Ishikawa (cell line): Measurements from ENCODE around the gene ANKRD24.

Experiments
- CEBPB ChIP-seq: IDR thresholded peaks from 2 replicates; pipeline ENCODE4 v1.6.1; 2012
- CREB1 ChIP-seq: IDR thresholded peaks from 2 replicates; pipeline ENCODE4 v1.6.1; 2012; ENCODE audit warnings: low read depth
- EGR1 ChIP-seq: IDR thresholded peaks from 2 replicates; pipeline ENCODE4 v1.6.1; 2012
- EP300 ChIP-seq: IDR thresholded peaks from 2 replicates; pipeline ENCODE4 v1.6.1; 2012; ENCODE audit warnings: borderline replicate concordance
- FOXM1 ChIP-seq: IDR thresholded peaks from 2 replicates; pipeline ENCODE4 v1.6.1; 2012; ENCODE audit warnings: low read depth, borderline replicate concordance
- MAX ChIP-seq: IDR thresholded peaks from 2 replicates; pipeline ENCODE4 v1.6.1; 2012
- NFIC ChIP-seq: IDR thresholded peaks from 2 replicates; pipeline ENCODE4 v1.6.1; 2012
- RAD21 ChIP-seq: IDR thresholded peaks from 2 replicates; pipeline ENCODE4 v1.6.1; 2012; ENCODE audit warnings: low read depth
- REST ChIP-seq: IDR thresholded peaks from 2 replicates; pipeline ENCODE4 v1.6.1; 2012; ENCODE audit warnings: low read depth, mild to moderate bottlenecking
- TAF1 ChIP-seq: IDR thresholded peaks from 2 replicates; pipeline ENCODE4 v1.6.1; 2012; ENCODE audit warnings: low read depth, mild to moderate bottlenecking
- TCF12 ChIP-seq: IDR thresholded peaks from 2 replicates; pipeline ENCODE4 v1.6.1; 2012; ENCODE audit warnings: low read depth
- TEAD4 ChIP-seq: IDR thresholded peaks from 2 replicates; pipeline ENCODE4 v1.6.1; 2012
- YY1 ChIP-seq: IDR thresholded peaks from 2 replicates; pipeline ENCODE4 v1.6.1; 2012; ENCODE audit warnings: low read depth
- ZBTB7A ChIP-seq: IDR thresholded peaks from 2 replicates; pipeline ENCODE4 v1.6.1; 2012; ENCODE audit warnings: low read depth
- TF ChIP-seq, protein P1 (sequence below): IDR thresholded peaks from 2 replicates; pipeline ENCODE4 v1.6.1; 2012

The ANKRD24 gene

GRCh38 chr19:4171676-4172075 is 10.8 kb upstream of the ANKRD24 start:
- TF ChIP-seq TEAD4 (no peak), REST (peak; percentile 59), TCF12 (no peak), NFIC (no peak)

DNA sequence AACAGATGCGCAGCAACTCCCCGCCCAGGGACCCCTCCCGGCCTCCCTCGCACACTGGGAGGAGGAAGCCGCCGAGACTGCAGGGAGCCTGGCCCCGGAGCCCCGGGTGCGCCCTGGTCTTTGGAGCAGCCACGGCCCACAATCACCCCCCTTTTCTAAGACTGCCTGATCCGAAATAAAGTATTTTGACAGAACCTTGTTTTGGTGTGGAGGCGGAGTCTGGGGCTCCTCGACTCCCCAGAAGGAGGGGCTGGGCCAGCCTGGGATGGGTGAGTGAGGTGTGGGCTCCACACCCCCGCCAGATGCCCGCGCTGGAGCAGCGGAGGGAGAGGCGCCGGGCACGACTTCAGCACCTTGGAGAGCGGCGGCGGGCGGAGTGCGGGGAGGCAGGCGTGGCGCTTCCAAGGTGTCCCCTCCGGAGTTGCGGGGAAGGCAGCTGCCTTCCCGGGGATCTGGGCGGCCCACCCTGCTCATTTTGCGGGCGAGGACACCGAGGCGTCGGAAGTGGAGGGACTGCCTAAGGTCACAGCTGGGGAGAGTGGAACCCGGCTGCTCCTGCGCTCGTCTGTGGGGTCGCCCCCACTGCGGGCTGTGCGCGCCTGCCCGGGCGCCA is 9.5 kb upstream of the ANKRD24 start:
- TF ChIP-seq ZBTB7A (0 out of 2 replicates have a peak, but pooled peaks have one; percentile 56), EP300 (no peak; the same call in 1 of the 2 replicates), MAX (peak; percentile 52), YY1 (0 out of 2 replicates have a peak, but pooled peaks have one; percentile 24), TAF1 (no peak), REST (peak; percentile 99)

DNA sequence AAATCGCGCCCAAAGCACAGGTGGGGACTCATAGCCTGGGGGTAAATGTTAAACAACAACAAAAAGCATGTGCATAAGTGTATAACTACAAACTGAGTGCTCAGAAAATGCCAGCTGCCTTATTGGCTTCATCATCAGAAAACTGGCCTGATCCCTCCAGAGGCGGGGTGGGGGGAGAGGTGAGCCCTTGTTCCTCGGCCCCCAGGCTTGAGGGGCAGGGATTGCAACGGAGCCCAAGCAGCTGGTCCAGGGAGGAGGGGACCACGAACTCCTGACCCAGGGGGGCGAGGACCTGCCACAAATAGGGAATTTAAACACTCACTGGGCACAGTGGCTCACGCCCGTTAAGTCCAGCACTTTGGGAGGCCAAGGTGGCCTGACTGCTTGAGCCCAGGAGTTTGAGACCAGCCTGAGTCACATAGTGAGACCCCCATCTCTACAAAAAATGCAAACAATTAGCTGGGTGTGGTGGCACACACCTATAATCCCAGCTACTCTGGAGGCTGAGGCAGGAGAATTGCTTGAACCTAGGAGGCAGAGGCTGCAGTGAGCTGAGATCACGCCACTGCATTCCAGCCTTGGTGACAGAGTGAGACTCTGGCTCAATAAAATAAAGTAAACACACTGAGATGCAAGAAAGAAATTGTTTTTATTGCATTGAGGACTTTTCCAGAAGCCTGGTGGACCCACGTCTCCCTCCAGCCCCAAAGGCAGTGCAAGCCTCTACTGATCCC is 8.8 kb upstream of the ANKRD24 start:
- no peak for TF ChIP-seq YY1
- no peak for TF ChIP-seq ZBTB7A
- TF ChIP-seq FOXM1, result no peak

GRCh38 chr19:4174213-4174894 is 8.1 kb upstream of the ANKRD24 start:
- TF ChIP-seq FOXM1 (no peak), MAX (no peak), YY1 (no peak), TCF12 (no peak), NFIC (no peak), TAF1 (no peak), CREB1 (no peak), RAD21 (no peak), CEBPB (no peak), EGR1 (no peak)

DNA sequence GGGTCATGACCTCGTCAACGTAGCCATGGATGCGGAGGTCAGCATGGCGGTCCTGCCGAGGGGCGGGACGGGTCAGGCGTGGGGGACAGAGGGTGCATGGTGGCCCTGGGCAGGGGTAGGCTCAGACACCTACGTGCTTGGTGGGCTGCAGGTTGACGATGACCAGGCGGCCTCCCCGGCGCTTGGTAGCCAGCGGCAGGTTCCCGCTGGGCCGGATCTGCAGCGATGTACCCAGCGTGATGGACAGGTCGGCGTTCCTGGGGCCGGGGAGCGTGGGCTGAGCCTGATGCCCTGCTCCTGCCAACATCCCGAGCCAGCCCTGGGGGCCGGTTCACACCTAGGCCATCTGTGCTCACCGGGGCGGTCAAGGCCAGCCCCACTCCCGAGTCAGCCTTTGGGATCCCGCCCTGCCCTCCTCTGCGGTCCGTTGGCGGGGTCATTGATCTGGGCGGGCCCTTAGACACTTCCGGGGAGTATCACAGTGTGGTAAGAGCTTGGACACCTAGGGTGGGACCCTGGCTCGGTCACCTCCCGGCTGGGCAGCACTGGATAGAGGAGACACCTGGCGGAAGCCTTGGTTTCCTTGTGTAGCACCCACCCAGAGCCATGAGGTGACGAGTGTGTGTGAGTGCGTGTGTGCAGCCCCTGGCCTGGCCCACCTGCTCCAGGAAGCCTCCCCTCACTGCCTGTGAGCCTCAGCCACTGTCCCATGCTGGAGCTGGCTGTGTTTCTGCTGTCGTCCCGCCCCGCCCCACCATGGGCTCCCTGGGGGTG is 7.4 kb upstream of the ANKRD24 start:
- no peak for TF ChIP-seq CEBPB
- no peak for TF ChIP-seq ZBTB7A
- no peak for TF ChIP-seq FOXM1
- TF ChIP-seq CREB1, result no peak
- TF ChIP-seq MAX, result no peak
- TF ChIP-seq, protein P1, sequence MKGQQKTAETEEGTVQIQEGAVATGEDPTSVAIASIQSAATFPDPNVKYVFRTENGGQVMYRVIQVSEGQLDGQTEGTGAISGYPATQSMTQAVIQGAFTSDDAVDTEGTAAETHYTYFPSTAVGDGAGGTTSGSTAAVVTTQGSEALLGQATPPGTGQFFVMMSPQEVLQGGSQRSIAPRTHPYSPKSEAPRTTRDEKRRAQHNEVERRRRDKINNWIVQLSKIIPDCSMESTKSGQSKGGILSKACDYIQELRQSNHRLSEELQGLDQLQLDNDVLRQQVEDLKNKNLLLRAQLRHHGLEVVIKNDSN, result no peak
- TF ChIP-seq EP300, result no peak

DNA sequence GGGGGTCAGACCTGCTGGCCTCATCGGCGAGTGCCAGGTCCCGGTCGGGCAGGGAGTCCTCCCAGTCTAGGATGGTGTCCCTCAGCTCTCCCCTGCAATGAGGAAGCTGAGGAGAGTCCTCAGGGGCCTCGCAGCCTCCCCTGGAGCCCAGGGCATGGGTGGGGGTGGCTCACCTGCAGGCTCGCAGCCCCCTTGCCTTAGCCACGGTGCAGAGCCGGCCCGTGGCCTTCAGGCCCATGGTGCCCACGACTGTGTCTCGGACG is 6.9 kb upstream of the ANKRD24 start:
- TF ChIP-seq MAX (no peak), CREB1 (no peak), EGR1 (no peak), REST (no peak)
